Measurements from ENCODE around the gene CLEC18A. TPM values are rescaled to one million over a fixed set of nuclear protein-coding genes. Genes with fewer than 3 reads are reported as not detected.
"Not testable (repeated sequence)": the region's sequence is repeated elsewhere in the genome, so short reads cannot be mapped to it uniquely, and the experiment has no call there.

The CLEC18A gene
- total and polyA plus RNA-seq, 5 donors from 2014 or later: 0.14 to 2.9 TPM; not detected in 3

DNA sequence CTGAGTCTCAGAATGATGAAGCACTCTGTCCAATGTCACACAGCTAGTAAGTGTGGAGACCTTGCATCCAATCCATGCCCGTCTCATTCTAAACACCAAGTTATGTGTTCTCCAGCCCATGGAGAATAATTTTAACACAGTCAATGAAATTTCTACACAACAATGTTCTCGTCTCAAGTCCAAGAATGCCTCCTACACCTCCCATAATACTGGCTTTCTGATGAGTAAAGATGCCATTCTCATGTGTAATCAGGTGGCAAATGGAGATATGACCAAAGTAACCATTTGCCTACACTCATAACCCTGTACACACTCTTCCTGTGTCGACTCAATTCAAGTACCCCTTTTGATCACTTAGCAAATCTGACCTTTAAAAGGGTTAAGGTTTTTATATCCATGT is 46.8 kb downstream of the CLEC18A start:
- not testable (repeated sequence) for H3K4me1 Mint-ChIP-seq; DNase-seq; ATAC-seq (ENCODE audit: low read depth in 2 of 2); H3K4me3 Mint-ChIP-seq; H3K36me3 Mint-ChIP-seq; H3K27me3 ChIP-seq (ENCODE audit: control insufficient read depth, insufficient read depth, low read length); H3K9me3 Mint-ChIP-seq; H3K27ac ChIP-seq (ENCODE audit: insufficient read depth, low read length, poor library complexity, severe bottlenecking); H3K27me3 Mint-ChIP-seq; H3K36me3 ChIP-seq (ENCODE audit: control insufficient read depth, insufficient read depth, low read length); H3K4me1 ChIP-seq (ENCODE audit: control insufficient read depth, insufficient read depth, low read length, poor library complexity, severe bottlenecking); H3K27ac Mint-ChIP-seq; H3K4me3 ChIP-seq (ENCODE audit: low read depth, low read length); H3K9me3 ChIP-seq (ENCODE audit: control insufficient read depth in 2 of 2, low read length in 2 of 2)

DNA sequence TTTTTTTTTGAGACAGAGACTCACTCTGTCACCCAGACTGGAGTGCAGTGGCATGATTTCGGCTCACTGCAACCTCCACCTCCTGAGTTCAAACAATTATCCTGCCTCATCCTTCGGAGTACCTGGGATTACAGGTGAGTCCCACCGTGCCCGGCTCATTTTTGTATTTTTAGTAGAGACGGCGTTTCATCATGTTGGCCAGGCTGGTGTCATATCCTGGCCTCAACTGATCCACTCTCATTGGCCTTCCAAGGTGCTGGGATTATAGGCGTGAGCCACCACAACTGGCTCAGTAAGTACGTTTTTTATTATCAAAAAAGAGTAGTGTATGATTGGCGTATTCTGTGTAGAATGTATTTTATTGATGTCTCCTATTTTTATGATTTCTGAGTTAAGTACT is 48.7 kb downstream of the CLEC18A start:
- not testable (repeated sequence) for H3K36me3 ChIP-seq (ENCODE audit: control insufficient read depth, insufficient read depth, low read length); H3K27me3 ChIP-seq (ENCODE audit: control insufficient read depth, insufficient read depth, low read length); H3K9me3 ChIP-seq (ENCODE audit: control insufficient read depth in 2 of 2, low read length in 2 of 2); DNase-seq; H3K4me1 ChIP-seq (ENCODE audit: control insufficient read depth, insufficient read depth, low read length, poor library complexity, severe bottlenecking); ATAC-seq (ENCODE audit: low read depth in 2 of 2); H3K4me3 Mint-ChIP-seq; H3K27ac Mint-ChIP-seq; H3K4me3 ChIP-seq (ENCODE audit: low read depth, low read length); H3K4me1 Mint-ChIP-seq; H3K9me3 Mint-ChIP-seq; H3K36me3 Mint-ChIP-seq; H3K27me3 Mint-ChIP-seq; H3K27ac ChIP-seq (ENCODE audit: insufficient read depth, low read length, poor library complexity, severe bottlenecking)

DNA sequence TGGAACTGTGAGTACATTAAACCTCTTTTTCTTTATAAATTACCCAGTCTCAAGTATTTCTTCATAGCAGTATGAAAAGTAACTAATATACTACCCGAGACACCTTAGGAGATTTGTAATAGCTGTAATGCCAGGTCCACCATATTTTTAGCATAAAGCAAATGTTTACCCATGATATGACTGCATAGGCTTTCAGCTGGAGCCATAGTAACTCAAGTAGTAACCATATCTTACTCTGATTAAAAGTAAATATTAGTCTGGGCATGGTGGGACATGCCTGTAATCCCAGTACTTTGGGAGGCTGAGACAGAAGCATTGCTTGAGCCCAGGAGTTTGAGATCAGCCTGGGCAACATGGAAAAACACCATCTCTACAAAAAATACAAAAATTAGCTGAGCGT is 52.4 kb downstream of the CLEC18A start:
- H3K27ac Mint-ChIP-seq; H3K27ac ChIP-seq (ENCODE audit: insufficient read depth, low read length, poor library complexity, severe bottlenecking); H3K4me3 Mint-ChIP-seq; H3K4me3 ChIP-seq (ENCODE audit: low read depth, low read length); H3K9me3 Mint-ChIP-seq; H3K27me3 ChIP-seq (ENCODE audit: control insufficient read depth, insufficient read depth, low read length); ATAC-seq (ENCODE audit: low read depth in 2 of 2); H3K36me3 ChIP-seq (ENCODE audit: control insufficient read depth, insufficient read depth, low read length); DNase-seq; H3K4me1 ChIP-seq (ENCODE audit: control insufficient read depth, insufficient read depth, low read length, poor library complexity, severe bottlenecking); H3K27me3 Mint-ChIP-seq; H3K4me1 Mint-ChIP-seq; H3K9me3 ChIP-seq (ENCODE audit: control insufficient read depth in 2 of 2, low read length in 2 of 2): not testable (repeated sequence)
- peaks cover 16% of the 10 kb centered on the region for H3K36me3 Mint-ChIP-seq

GRCh38 chr16:70008604-70009003 is 57.5 kb downstream of the CLEC18A start:
- not testable (repeated sequence) for H3K4me3 Mint-ChIP-seq; ATAC-seq (ENCODE audit: low read depth in 2 of 2); H3K4me1 Mint-ChIP-seq; H3K4me3 ChIP-seq (ENCODE audit: low read depth, low read length); H3K27ac Mint-ChIP-seq; DNase-seq; H3K9me3 ChIP-seq (ENCODE audit: control insufficient read depth in 2 of 2, low read length in 2 of 2); H3K9me3 Mint-ChIP-seq; H3K36me3 Mint-ChIP-seq; H3K4me1 ChIP-seq (ENCODE audit: control insufficient read depth, insufficient read depth, low read length, poor library complexity, severe bottlenecking); H3K27me3 Mint-ChIP-seq; H3K27ac ChIP-seq (ENCODE audit: insufficient read depth, low read length, poor library complexity, severe bottlenecking); H3K27me3 ChIP-seq (ENCODE audit: control insufficient read depth, insufficient read depth, low read length); H3K36me3 ChIP-seq (ENCODE audit: control insufficient read depth, insufficient read depth, low read length)

GRCh38 chr16:70010615-70011014 is 59.5 kb downstream of the CLEC18A start:
- H3K27ac Mint-ChIP-seq; H3K9me3 Mint-ChIP-seq; H3K27me3 Mint-ChIP-seq; ATAC-seq (ENCODE audit: low read depth in 2 of 2); H3K9me3 ChIP-seq (ENCODE audit: control insufficient read depth in 2 of 2, low read length in 2 of 2); H3K27me3 ChIP-seq (ENCODE audit: control insufficient read depth, insufficient read depth, low read length); H3K4me3 ChIP-seq (ENCODE audit: low read depth, low read length); H3K4me1 ChIP-seq (ENCODE audit: control insufficient read depth, insufficient read depth, low read length, poor library complexity, severe bottlenecking); H3K36me3 ChIP-seq (ENCODE audit: control insufficient read depth, insufficient read depth, low read length); H3K4me3 Mint-ChIP-seq; H3K4me1 Mint-ChIP-seq; DNase-seq; H3K27ac ChIP-seq (ENCODE audit: insufficient read depth, low read length, poor library complexity, severe bottlenecking): not testable (repeated sequence)
- H3K36me3 Mint-ChIP-seq: peaks cover 13% of the 10 kb centered on the region

- not testable (repeated sequence) for H3K4me3 ChIP-seq (ENCODE audit: low read depth, low read length); H3K4me3 Mint-ChIP-seq; H3K4me1 ChIP-seq (ENCODE audit: control insufficient read depth, insufficient read depth, low read length, poor library complexity, severe bottlenecking); DNase-seq; H3K36me3 ChIP-seq (ENCODE audit: control insufficient read depth, insufficient read depth, low read length); H3K27me3 ChIP-seq (ENCODE audit: control insufficient read depth, insufficient read depth, low read length); H3K27ac Mint-ChIP-seq; ATAC-seq (ENCODE audit: low read depth in 2 of 2); H3K27ac ChIP-seq (ENCODE audit: insufficient read depth, low read length, poor library complexity, severe bottlenecking); H3K27me3 Mint-ChIP-seq; H3K9me3 ChIP-seq (ENCODE audit: control insufficient read depth in 2 of 2, low read length in 2 of 2); H3K9me3 Mint-ChIP-seq; H3K4me1 Mint-ChIP-seq
- peaks cover 18% of the 10 kb centered on the region for H3K36me3 Mint-ChIP-seq
These were observed 60.0 kb downstream of the CLEC18A start for GRCh38 chr16:70011120-70011519.

DNA sequence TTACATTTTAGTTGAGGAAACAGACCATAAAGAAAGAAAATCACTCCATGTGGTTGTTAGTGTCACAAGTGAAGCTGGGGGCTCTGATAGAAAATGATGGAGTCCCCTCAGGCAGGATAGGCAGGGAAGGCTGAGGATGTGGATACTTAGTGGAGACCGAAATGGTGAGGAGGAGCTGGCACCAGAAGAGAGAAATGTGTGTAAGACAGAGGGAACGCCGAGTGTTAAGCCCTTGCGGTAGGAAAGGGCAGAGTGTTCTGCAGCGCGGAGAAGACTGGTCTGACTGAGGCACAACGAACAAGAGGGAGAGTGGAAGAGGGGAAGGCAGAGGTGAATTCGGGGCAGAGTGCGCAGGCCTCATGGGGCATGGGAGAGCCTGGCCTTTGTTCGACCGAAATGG is 61.2 kb downstream of the CLEC18A start:
- not testable (repeated sequence) for H3K27me3 ChIP-seq (ENCODE audit: control insufficient read depth, insufficient read depth, low read length); H3K4me3 Mint-ChIP-seq; H3K27me3 Mint-ChIP-seq; H3K9me3 Mint-ChIP-seq; H3K4me3 ChIP-seq (ENCODE audit: low read depth, low read length); H3K4me1 Mint-ChIP-seq; H3K27ac Mint-ChIP-seq; H3K27ac ChIP-seq (ENCODE audit: insufficient read depth, low read length, poor library complexity, severe bottlenecking); H3K36me3 ChIP-seq (ENCODE audit: control insufficient read depth, insufficient read depth, low read length); H3K9me3 ChIP-seq (ENCODE audit: control insufficient read depth in 2 of 2, low read length in 2 of 2); DNase-seq; ATAC-seq (ENCODE audit: low read depth in 2 of 2); H3K4me1 ChIP-seq (ENCODE audit: control insufficient read depth, insufficient read depth, low read length, poor library complexity, severe bottlenecking)
- peaks cover 13% of the 10 kb centered on the region for H3K36me3 Mint-ChIP-seq

- H3K36me3 ChIP-seq (ENCODE audit: control insufficient read depth, insufficient read depth, low read length); H3K9me3 ChIP-seq (ENCODE audit: control insufficient read depth in 2 of 2, low read length in 2 of 2); H3K27ac ChIP-seq (ENCODE audit: insufficient read depth, low read length, poor library complexity, severe bottlenecking); H3K27me3 Mint-ChIP-seq; H3K27me3 ChIP-seq (ENCODE audit: control insufficient read depth, insufficient read depth, low read length); H3K9me3 Mint-ChIP-seq; H3K4me3 ChIP-seq (ENCODE audit: low read depth, low read length); H3K27ac Mint-ChIP-seq; H3K4me1 ChIP-seq (ENCODE audit: control insufficient read depth, insufficient read depth, low read length, poor library complexity, severe bottlenecking); H3K4me3 Mint-ChIP-seq; ATAC-seq (ENCODE audit: low read depth in 2 of 2); H3K4me1 Mint-ChIP-seq; DNase-seq: not testable (repeated sequence)
- peaks cover 13% of the 10 kb centered on the region for H3K36me3 Mint-ChIP-seq
These were observed 61.8 kb downstream of the CLEC18A start for GRCh38 chr16:70012951-70013350.
